GM23248 (cell line): ENCODE data around the gene SIT1. TPM values are rescaled to one million over a fixed set of nuclear protein-coding genes. Genes with fewer than 3 reads are reported as not detected.
A peak's percentile ranks its signal among the peaks of the same experiment; 100 is the strongest.

ENCODE experiments used
- DNase-seq: peaks from one replicate; pipeline ENCODE4 v3.0.0-alpha.2; 2015
- H2AFZ ChIP-seq: fragments of 200-600 bp; sonication (generic); 2 replicates; pipeline ENCODE4 v1.6.1; 2016; ENCODE audit warnings: antibody characterized with exemption
- H3F3A ChIP-seq: fragments of 200-600 bp; sonication (generic); 2 replicates; pipeline ENCODE4 v1.6.1; 2016; ENCODE audit warnings: mild to moderate bottlenecking, antibody characterized with exemption, mixed run types; ENCODE audit not compliant: insufficient read depth
- H3K27ac ChIP-seq: fragments of 200-600 bp; sonication (generic); 2 replicates; pipeline ENCODE4 v1.5.1; 2016; ENCODE audit warnings: mild to moderate bottlenecking
- H3K27me3 ChIP-seq: fragments of 200-600 bp; sonication (generic); replicated peaks from 2 replicates; pipeline ENCODE4 v1.6.1; 2016; ENCODE audit warnings: mild to moderate bottlenecking; ENCODE audit not compliant: insufficient read depth
- H3K36me3 ChIP-seq: fragments of 200-600 bp; sonication (generic); 2 replicates; pipeline ENCODE4 v1.6.1; 2016; ENCODE audit warnings: low read depth, mild to moderate bottlenecking
- H3K4me1 ChIP-seq: fragments of 200-600 bp; sonication (generic); 2 replicates; pipeline ENCODE4 v1.6.1; 2016; ENCODE audit warnings: mild to moderate bottlenecking; ENCODE audit not compliant: insufficient read depth
- H3K4me2 ChIP-seq: fragments of 200-600 bp; sonication (generic); one replicate; pipeline ENCODE4 v1.6.1; 2016; ENCODE audit warnings: mild to moderate bottlenecking; ENCODE audit not compliant: unreplicated experiment
- H3K4me3 ChIP-seq: fragments of 200-600 bp; sonication (generic); 2 replicates; pipeline ENCODE4 v1.5.1; 2016; ENCODE audit warnings: mild to moderate bottlenecking
- H3K79me2 ChIP-seq: fragments of 200-600 bp; sonication (generic); 2 replicates; pipeline ENCODE4 v1.6.1; 2016; ENCODE audit warnings: mild to moderate bottlenecking; ENCODE audit not compliant: insufficient read depth
- H3K9ac ChIP-seq: fragments of 200-600 bp; sonication (generic); 2 replicates; pipeline ENCODE4 v1.6.1; 2016; ENCODE audit warnings: mild to moderate bottlenecking
- H3K9me2 ChIP-seq: fragments of 200-600 bp; sonication (generic); 2 replicates; pipeline ENCODE4 v1.6.1; 2016; ENCODE audit warnings: mixed run types, mild to moderate bottlenecking, moderate library complexity; ENCODE audit not compliant: insufficient read depth
- H3K9me3 ChIP-seq: fragments of 200-600 bp; sonication (generic); one replicate; pipeline ENCODE4 v1.6.1; 2017; ENCODE audit warnings: low read depth
- H4K20me1 ChIP-seq: fragments of 200-600 bp; sonication (generic); 2 replicates; pipeline ENCODE4 v1.6.0; 2016; ENCODE audit not compliant: insufficient read depth
- EZH2 ChIP-seq: fragments of 200-600 bp; sonication (generic); IDR thresholded peaks from 2 replicates; pipeline ENCODE4 v1.6.1; 2018; ENCODE audit warnings: antibody characterized with exemption, mild to moderate bottlenecking; ENCODE audit not compliant: insufficient read depth, poor library complexity, severe bottlenecking
- EZH2phosphoT487 ChIP-seq: fragments of 200-600 bp; sonication (generic); IDR thresholded peaks from 2 replicates; pipeline ENCODE4 v1.6.1; 2018; ENCODE audit warnings: antibody characterized with exemption, moderate library complexity, mild to moderate bottlenecking, low read depth; ENCODE audit not compliant: insufficient read depth
- WGBS, 2 experiments: methylation state at CpG; one replicate each; pipeline ENCODE4 v1.1.6; 2015 to 2017; ENCODE audit warnings: low lambda C conversion rate in 2 of 2, low coverage in 1 of 2; ENCODE audit errors: missing lambda C conversion rate in 2 of 2; 5-methylcytosine and 5-hydroxymethylcytosine counted together
- in situ Hi-C: fragments of 300-500 bp; cut with MboI; formaldehyde crosslinking; loops from 2 replicates; pipeline ENCODE4 v1.15.0; 2020
- polyA plus RNA-seq: library from polyadenylated mRNA; unstranded; fragments of >200 nt; fragmentation: Nextera tagmentation; extraction: Ambion mirVana; gene quantifications from 2 replicates; pipeline ENCODE4 v1.2.1, GENCODE V29; 2016
- total RNA-seq: library from RNA; depleted of rRNA; stranded (reverse); fragments of >200 nt; shearing (Covaris generic); gene quantifications from 2 replicates; pipeline ENCODE4 v1.2.3, GENCODE V29; 2014; rRNA removed

The SIT1 gene
- not detected in 2 replicates for total RNA-seq
- 0.58 TPM in 1 of 2 replicates, not detected in the other for polyA plus RNA-seq

- Histone ChIP-seq H4K20me1 (no peaks in the 10 kb centered on the region), H3K79me2 (0 out of 2 replicates have a peak, but pooled peaks cover 2% of the 10 kb centered on the region), H3K4me3 (0 out of 2 replicates have a peak within 1 kb of the TSS, but pooled peaks have one; percentile 13), H2AFZ (peak within 1 kb of the TSS; percentile 89), H3K4me1 (peaks cover 42% of the 10 kb centered on the region), H3K36me3 (no peaks in the 10 kb centered on the region), H3F3A (peaks cover 24% of the 10 kb centered on the region), H3K27ac (peak within 1 kb of the TSS; percentile 48), H3K9me3 (no peaks in the 10 kb centered on the region), H3K27me3 (no peaks in the 10 kb centered on the region), H3K4me2 (peak within 1 kb of the TSS; percentile 59), H3K9me2 (no peaks in the 10 kb centered on the region), H3K9ac (peak within 1 kb of the TSS; percentile 57)
- no peak for DNase-seq
- TF ChIP-seq EZH2phosphoT487 (no peak), EZH2 (no peak)
- 71% methylated on average over 13 to 22 of the region's 22 CpGs for WGBS, 2 experiments
- in situ Hi-C loops: no loop called here
Measured at GRCh38 chr9:35650341-35651158, at the start of gene SIT1. Gene SIT1 (minus strand): TSS chr9:35650931. CDS start chr9:35650853, 78 bp downstream.

- no peak overlapping the region for H2AFZ ChIP-seq
- no peak overlapping the region for H3K4me2 ChIP-seq
- WGBS, 2 experiments: 87 to 89% methylated on average over 11 of the region's 11 CpGs
- DNase-seq: no peak
- peaks cover 13% of the 10 kb centered on the region for H3K4me1 ChIP-seq
- H3K9me2 ChIP-seq: no peaks in the 10 kb centered on the region
- H3K27me3 ChIP-seq: no peaks in the 10 kb centered on the region
- H3K79me2 ChIP-seq: peaks cover 27% of the 10 kb centered on the region
- TF ChIP-seq EZH2phosphoT487 (no peak), EZH2 (no peak)
- peaks cover 92% of the 10 kb centered on the region for H3K36me3 ChIP-seq
- in situ Hi-C loops: loop anchor here (25.0 kb wide), 1 partner anchor 88 kb away; the partner anchor contains the start of genes CD72 and TESK1
- no peak overlapping the region for H3K27ac ChIP-seq
- H3F3A ChIP-seq: peaks cover 89% of the 10 kb centered on the region
- H4K20me1 ChIP-seq: no peaks in the 10 kb centered on the region
- H3K9ac ChIP-seq: no peak overlapping the region
- H3K9me3 ChIP-seq: no peaks in the 10 kb centered on the region
- no peak overlapping the region for H3K4me3 ChIP-seq
Measured at GRCh38 chr9:35700031-35700430, 49.3 kb upstream of the SIT1 start.

GRCh38 chr9:35698231-35698630 lies 47.5 kb upstream of the SIT1 start:
- Histone ChIP-seq H3K9me3 (no peaks in the 10 kb centered on the region), H3K9ac (no peak overlapping the region), H3K27me3 (no peaks in the 10 kb centered on the region), H4K20me1 (no peaks in the 10 kb centered on the region), H3K79me2 (peaks cover 24% of the 10 kb centered on the region), H3K4me1 (peaks cover 20% of the 10 kb centered on the region), H2AFZ (no peak overlapping the region), H3K36me3 (peaks cover 76% of the 10 kb centered on the region), H3K4me2 (no peak overlapping the region), H3F3A (peaks cover 95% of the 10 kb centered on the region), H3K27ac (no peak overlapping the region), H3K4me3 (no peak overlapping the region), H3K9me2 (no peaks in the 10 kb centered on the region)
- TF ChIP-seq EZH2phosphoT487 (no peak), EZH2 (no peak)
- DNase-seq: no peak
- 78 to 85% methylated on average over 5 of the region's 5 CpGs for WGBS, 2 experiments
- in situ Hi-C loops: no loop called here

GRCh38 chr9:35697486-35697885 lies 46.8 kb upstream of the SIT1 start:
- in situ Hi-C loops: no loop called here
- Histone ChIP-seq H4K20me1 (no peaks in the 10 kb centered on the region), H3K9me2 (no peaks in the 10 kb centered on the region), H3K9ac (no peak overlapping the region), H3F3A (peaks cover 91% of the 10 kb centered on the region), H2AFZ (no peak overlapping the region), H3K4me3 (no peak overlapping the region), H3K9me3 (no peaks in the 10 kb centered on the region), H3K79me2 (peaks cover 24% of the 10 kb centered on the region), H3K36me3 (peaks cover 68% of the 10 kb centered on the region), H3K27me3 (no peaks in the 10 kb centered on the region), H3K4me2 (no peak overlapping the region), H3K4me1 (peaks cover 20% of the 10 kb centered on the region), H3K27ac (no peak overlapping the region)
- TF ChIP-seq EZH2 (no peak), EZH2phosphoT487 (no peak)
- 82 to 87% methylated on average over 12 to 14 of the region's 14 CpGs for WGBS, 2 experiments
- DNase-seq: no peak
